ENCODE measurements around the gene KRTAP10-3.
"Not testable (repeated sequence)": the region's sequence is repeated elsewhere in the genome, so short reads cannot be mapped to it uniquely, and the experiment has no call there.

KRTAP10-3 gene

GRCh38 chr21:44552681-44553080 lies 5.9 kb downstream of the KRTAP10-3 start:
- no peak overlapping the region for H3K4me3 ChIP-seq (replicated peaks in 1 of 2; ENCODE audit: low read depth in 2 of 2, low read length in 2 of 2)
- TF ChIP-seq CTCF (IDR thresholded peaks at IDR 0.05; ENCODE audit: low read depth, low read length), result no peak

GRCh38 chr21:44552136-44552535 lies 6.5 kb downstream of the KRTAP10-3 start:
- H3K4me3 ChIP-seq (replicated peaks in 1 of 2; ENCODE audit: low read depth in 2 of 2, low read length in 2 of 2), result no peak overlapping the region
- TF ChIP-seq CTCF (IDR thresholded peaks at IDR 0.05; ENCODE audit: low read depth, low read length), result no peak
- DNase-seq (ENCODE audit: low read depth in 2 of 2), result no peak

More at GRCh38 chr21:44552681-44553080, 5.9 kb downstream of the KRTAP10-3 start:
- DNase-seq (ENCODE audit: low read depth in 2 of 2), result no peak

GRCh38 chr21:44551340-44551961 lies 7.1 kb downstream of the KRTAP10-3 start, which contains the start of gene KRTAP10-2:
TSS of gene KRTAP10-2 (minus strand) at chr21:44551505. CDS start at chr21:44551458, 47 bp downstream.
- no peak for TF ChIP-seq CTCF (IDR thresholded peaks at IDR 0.05; ENCODE audit: low read depth, low read length)
- H3K4me3 ChIP-seq (replicated peaks in 1 of 2; ENCODE audit: low read depth in 2 of 2, low read length in 2 of 2), result no peak within 1 kb of the TSS
- DNase-seq (ENCODE audit: low read depth in 2 of 2), result no peak

- no peak for TF ChIP-seq CTCF (IDR thresholded peaks at IDR 0.05; ENCODE audit: low read depth, low read length)
- DNase-seq (ENCODE audit: low read depth in 2 of 2), result no peak
- no peak overlapping the region for H3K4me3 ChIP-seq (replicated peaks in 1 of 2; ENCODE audit: low read depth in 2 of 2, low read length in 2 of 2)
Observed at GRCh38 chr21:44550807-44551206, 7.8 kb downstream of the KRTAP10-3 start.

DNA sequence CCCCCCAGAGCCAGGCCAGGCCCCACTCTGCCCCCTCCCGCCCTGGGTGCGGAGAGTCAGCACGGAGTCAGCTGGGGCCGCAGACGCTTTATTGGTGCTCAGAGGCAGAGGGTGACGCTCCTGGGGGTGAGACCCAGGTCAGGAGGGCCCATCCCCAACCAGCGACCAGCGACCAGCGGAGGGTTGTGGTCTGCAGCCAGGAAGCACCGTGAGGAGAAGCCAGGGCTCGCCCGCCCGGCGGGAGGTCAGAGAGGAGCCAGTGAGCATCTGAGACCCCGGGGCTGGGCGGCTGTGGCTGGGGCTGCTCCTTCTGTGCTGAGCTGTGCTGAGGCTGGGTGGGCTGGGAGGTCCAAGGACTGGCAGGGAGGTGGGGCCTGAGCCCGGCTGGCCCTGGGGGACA lies 8.3 kb downstream of the KRTAP10-3 start:
- not testable (repeated sequence) for H3K4me3 ChIP-seq (replicated peaks in 1 of 2; ENCODE audit: low read depth in 2 of 2, low read length in 2 of 2); DNase-seq (ENCODE audit: low read depth in 2 of 2)

- no peak for DNase-seq (ENCODE audit: low read depth in 2 of 2)
- no peak for TF ChIP-seq CTCF (IDR thresholded peaks at IDR 0.05; ENCODE audit: low read depth, low read length)
Observed at GRCh38 chr21:44549525-44550211, 8.9 kb downstream of the KRTAP10-3 start.

DNA sequence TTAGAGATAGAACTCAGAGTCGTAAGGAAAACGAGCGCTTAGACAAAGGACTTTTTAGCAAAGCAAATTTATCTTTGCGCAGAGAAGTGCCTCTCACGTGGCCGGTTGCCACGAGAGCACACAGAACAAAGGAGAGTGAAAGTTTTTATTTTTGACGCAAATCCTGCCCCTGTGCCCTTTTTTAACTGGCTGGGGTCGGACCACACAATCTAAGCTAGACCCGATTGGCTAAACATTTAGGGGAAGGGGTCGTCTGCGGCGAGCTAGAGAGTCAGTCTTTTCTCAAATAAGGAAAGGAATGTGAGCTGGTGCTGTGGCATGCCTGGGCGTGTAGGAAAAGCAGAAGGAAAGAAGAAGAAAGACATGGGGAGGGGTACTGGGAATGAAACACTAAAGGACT lies 9.7 kb downstream of the KRTAP10-3 start:
- H3K4me3 ChIP-seq (replicated peaks in 1 of 2; ENCODE audit: low read depth in 2 of 2, low read length in 2 of 2), result no peak overlapping the region
- no peak for TF ChIP-seq CTCF (IDR thresholded peaks at IDR 0.05; ENCODE audit: low read depth, low read length)
- no peak for DNase-seq (ENCODE audit: low read depth in 2 of 2)

More at GRCh38 chr21:44549525-44550211, 8.9 kb downstream of the KRTAP10-3 start:
- no peak overlapping the region for H3K4me3 ChIP-seq (replicated peaks in 1 of 2; ENCODE audit: low read depth in 2 of 2, low read length in 2 of 2)

All from cardiac fibroblast (primary cell).